Stimulated activated CD4-positive, alpha-beta T cell treated with anti-CD3 and anti-CD28 coated beads, Interleukin-1b, Interleukin-23, amount 100 ng/mL, for 24 hours (primary cell): ENCODE results near the gene PTX4.
"Not testable (repeated sequence)": the region's sequence is repeated elsewhere in the genome, so short reads cannot be mapped to it uniquely, and the experiment has no call there.

Experiments
- DNase-seq, 4 experiments: peaks; one replicate each; pipeline ENCODE4 v3.0.0-alpha.2; 2020; ENCODE audit warnings: low read depth in 4 of 4, low spot score in 1 of 4

Gene PTX4

DNA sequence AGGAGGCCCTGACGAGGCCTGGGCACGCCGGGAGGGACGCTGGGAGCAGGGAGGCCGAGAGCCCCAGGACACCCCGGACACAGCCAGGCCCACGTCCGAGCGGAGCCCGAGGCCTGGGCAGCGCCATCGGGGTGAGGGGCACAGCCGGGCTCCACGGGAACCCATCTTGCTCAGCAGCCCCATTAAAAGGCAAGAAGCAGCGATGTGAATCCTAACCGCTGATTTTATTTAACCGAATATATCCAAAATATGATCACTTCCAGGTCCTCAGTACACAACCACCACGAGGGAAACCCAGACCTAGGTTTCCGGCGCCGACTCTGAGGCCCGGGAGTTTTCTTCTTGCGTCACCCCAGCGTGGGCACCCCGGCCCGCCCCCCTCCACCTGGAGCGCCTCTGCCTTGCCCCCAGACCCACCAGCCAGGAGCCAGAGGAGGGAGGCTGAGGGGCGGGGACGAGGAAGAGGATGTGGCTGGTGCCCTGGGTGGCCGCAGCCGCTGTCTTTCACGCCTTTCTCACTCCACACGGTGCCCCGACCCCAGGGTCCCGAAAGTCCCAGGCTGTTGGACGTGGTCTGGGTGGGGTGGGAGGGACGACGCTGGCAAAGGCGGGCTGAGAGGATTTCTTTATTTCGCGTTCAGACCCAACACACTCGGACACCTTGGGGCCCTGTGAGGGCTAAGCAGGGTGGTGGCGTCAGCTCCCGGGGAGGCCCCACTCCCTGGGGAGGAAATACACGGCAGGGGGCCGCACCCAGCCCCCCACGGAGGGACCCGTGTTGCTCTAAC lies 43.8 kb downstream of the PTX4 start:
- no peak for DNase-seq

DNA sequence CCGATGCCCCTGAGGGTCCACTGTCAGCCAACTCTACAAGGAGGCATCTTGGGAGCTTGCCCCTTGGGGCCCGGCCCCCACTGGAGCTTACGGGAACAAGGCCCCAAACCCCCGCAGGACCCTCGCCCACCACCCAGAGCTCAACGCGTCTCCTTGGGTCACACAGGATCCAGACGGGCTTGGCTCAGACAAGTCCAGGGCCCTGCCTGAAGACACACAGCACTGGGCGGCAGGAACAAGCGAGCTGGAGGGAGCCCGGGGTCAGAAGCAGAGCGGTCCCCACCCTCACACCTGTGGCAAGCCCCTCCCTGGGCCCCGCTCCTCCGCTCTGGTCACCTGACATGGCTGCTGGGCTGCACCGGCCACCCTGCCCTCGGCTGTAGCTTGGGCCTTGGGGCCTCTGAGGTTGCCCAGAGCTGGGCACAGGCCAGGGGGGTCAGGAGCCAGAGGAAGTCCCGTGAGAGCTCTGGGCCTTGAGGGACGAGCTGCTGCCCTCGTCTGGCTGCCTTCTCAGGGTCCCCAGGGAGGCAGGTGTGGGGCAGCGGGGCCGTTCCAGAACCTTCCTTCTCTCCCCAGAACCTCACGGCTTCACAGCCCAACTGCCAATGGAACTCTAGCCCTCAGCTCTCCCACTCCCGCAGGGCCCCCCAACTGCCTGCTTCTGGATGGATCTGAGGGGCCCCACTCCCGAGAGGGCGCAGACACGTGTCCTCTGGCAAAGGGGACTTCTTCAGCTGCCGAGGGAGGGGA lies 44.6 kb downstream of the PTX4 start, which contains the start of gene CCDC154:
Gene CCDC154, minus strand, starts transcription at position 577 of the 750 bp plus-strand sequence. Its CDS starts 234 bp downstream, at position 343.
- no peak for DNase-seq

DNA sequence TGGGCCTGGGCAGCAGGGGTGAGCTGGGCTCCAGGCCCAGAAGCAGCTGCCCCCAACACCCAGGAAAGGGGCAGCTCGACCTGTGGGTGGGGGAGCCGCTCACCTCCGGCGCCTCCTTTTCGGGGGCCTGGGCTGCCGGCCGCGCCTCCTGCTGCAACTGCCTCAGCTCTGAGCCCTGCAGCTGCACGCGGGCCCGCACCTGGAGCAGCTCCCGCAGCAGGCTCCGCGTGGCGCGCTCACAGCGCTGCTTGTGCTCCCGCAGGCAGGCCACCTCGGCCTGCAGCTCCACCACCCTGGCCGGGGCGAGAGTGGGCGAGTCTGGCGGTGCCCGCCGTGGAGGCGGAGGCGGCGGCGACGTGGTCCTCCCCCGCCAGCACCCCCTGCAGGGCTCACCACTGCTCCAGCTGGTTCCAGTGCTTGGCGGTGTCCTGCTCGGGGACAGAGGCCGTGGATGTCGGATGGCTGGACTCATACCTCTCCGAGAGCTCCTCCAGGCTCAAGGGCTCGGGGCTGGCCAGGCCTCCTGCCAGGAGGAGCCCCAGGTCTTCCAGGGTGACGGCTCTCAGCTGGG lies 45.3 kb downstream of the PTX4 start:
- DNase-seq, result no peak

- no peak for DNase-seq
These were observed 46.0 kb downstream of the PTX4 start for GRCh38 chr16:1442697-1443096.

GRCh38 chr16:1441391-1441829 lies 47.3 kb downstream of the PTX4 start:
- no peak for DNase-seq

DNA sequence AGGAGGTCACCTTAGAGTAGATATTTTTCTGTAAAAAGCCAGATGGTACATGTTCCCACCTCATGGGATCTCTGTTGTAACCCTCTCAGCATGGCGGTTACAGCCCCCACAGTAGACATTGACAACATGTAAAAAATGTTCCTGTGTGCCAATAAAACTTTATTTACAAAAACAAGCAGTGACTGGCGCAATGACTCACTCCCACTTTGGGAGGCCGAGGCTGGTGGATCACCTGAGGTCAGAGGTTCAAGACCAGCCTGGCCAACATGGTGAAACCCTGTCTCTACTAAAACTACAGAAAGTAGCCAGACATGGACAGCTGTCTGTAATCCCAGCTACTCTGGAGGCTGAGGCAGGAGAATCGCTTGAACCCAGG lies 49.1 kb downstream of the PTX4 start:
- not testable (repeated sequence) for DNase-seq

DNA sequence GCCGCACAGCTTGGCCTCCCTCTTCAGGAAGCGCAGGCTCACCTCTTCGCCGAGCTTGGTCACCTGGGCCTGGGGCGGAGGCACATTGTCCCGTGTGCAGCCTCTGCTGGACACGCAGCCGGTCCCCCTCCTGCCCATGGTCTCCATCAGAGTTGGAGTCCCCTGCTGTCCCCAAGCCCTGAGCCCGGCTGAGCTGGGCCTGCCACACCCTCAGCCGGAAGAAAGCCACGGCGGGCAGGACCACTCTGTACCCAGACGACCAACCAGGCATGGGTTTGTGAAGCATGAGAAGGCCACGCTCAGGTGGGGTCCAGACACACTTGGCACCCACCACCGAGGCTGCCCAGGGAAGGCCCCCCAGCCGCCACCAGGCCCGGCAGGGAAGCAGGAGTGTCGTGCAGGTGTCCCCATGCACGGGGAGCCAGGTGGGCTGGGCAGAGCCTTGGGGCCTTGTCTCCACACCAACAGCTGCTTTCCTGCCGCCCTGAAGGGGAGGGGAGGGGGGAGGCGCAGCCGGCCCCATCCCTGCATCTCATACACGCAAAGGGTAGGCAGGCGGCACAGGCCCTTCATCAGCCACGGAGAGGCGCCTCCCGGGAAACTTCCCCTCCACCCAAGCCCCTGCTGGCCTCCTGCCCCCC lies 49.6 kb downstream of the PTX4 start:
- DNase-seq, result no peak

DNA sequence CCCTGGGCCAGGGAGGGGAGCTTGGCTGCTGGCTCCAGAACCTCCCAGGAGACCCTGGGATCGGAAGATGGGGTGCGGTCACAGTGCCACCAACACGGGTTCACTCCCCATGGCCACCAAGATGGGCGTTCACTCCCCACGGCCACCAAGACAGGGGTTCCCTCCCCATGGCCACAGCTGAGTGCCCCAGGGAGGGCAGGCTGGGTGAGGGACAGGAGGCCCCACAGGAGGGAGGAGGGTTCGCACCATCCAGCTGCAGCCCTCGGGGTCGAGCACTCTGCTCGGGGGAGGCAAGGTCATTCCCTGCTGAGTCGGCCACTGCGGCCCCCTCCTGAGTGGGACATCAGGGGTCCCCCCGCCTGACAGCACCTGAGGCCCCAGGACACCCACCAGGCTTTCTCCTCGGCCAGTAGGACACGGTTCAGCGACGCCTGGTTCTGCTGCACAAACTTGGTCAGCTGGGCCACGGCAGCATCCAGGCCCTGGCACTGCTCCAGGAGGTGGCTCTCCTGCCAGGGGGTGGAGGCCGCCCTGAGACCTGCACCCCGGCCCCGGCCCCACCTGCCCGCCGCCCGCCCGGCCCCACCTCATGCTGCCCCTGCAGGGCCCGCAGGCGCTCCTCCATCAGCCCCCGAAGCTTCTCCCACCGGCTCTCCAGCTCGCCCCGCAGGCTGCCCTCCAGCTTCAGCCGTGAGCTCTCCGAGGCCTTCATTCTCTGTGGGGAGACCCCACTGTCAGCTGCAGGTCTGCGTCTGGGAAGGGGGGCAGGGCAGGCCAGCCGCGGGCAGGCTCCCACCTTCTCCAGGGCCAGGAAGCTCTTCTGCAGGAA lies 50.3 kb downstream of the PTX4 start:
- no peak for DNase-seq

GRCh38 chr16:1437606-1438005 lies 51.1 kb downstream of the PTX4 start:
- DNase-seq, result no peak

DNA sequence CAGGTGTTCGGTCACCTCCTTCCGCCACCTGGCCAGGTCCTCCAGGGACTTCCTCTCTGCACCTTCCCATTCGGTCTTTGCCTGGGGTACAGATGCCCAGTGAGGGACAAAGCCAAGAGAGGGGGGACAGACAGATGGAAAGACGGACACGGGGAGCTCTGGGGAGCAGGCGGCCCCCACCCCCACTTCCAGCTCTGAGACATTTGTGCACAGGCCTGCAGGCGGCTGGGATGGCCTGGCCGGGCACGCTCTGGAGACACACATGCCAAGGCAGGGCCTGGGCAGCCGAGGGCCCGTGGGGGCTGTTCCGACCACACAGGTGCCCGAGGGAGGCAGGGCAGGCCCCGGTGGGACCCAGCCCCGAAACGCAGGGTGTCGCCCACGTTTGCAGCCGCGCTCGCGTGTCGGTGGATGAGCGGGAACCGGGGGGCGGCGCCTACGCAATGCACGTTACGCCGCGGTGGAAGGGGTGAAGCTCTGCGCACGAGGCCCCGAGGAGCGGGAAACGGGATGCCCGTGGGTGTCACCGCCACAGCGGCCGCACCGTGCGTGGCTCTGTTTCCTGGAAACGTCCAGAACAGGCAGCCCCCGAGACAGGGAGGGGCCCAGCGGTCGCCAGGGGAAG lies 51.9 kb downstream of the PTX4 start:
- no peak for DNase-seq

GRCh38 chr16:1435921-1436697 lies 52.6 kb downstream of the PTX4 start:
- no peak for DNase-seq
